Activated gamma-delta T cell (primary cell): ENCODE results near the gene ZSCAN1.
"Not testable (repeated sequence)": the region's sequence is repeated elsewhere in the genome, so short reads cannot be mapped to it uniquely, and the experiment has no call there.

Experiments used
- DNase-seq: peaks from one replicate; lab custom pipeline; 2025; lab: John Stamatoyannopoulos, UW
- total RNA-seq, 2 donors: gene quantifications; one replicate each; lab custom pipeline; 2026; lab: John Stamatoyannopoulos, UW

Gene ZSCAN1
- total RNA-seq = 0 to 0.04 reads per million in 2 donors

- no peak for DNase-seq
Observed at GRCh38 chr19:58033741-58034476, at the start of gene ZSCAN1. TSS of gene ZSCAN1 (plus strand) at chr19:58034025. CDS start at chr19:58037837, 3,812 bp downstream.

GRCh38 chr19:57992841-57993240, 41.0 kb upstream of the ZSCAN1 start:
- no peak for DNase-seq

- DNase-seq = no peak
Observed at GRCh38 chr19:58000677-58001076, 33.1 kb upstream of the ZSCAN1 start.

GRCh38 chr19:58001895-58002369, 31.9 kb upstream of the ZSCAN1 start:
- no peak for DNase-seq

GRCh38 chr19:58002384-58003173, 31.2 kb upstream of the ZSCAN1 start, which contains the start of gene ZNF606:
TSS of gene ZNF606 (minus strand) at chr19:58002820. CDS start at chr19:58001319, 1,501 bp downstream.
- DNase-seq = peak; percentile 77

GRCh38 chr19:58003174-58003828, 30.5 kb upstream of the ZSCAN1 start:
- DNase-seq = no peak

- no peak for DNase-seq
Observed at GRCh38 chr19:58007285-58007684, 26.5 kb upstream of the ZSCAN1 start.

GRCh38 chr19:58008877-58009276, 24.9 kb upstream of the ZSCAN1 start:
- DNase-seq = not testable (repeated sequence)

GRCh38 chr19:58009301-58009665, 24.5 kb upstream of the ZSCAN1 start:
- no peak for DNase-seq

- DNase-seq = peak; percentile 16
Observed at GRCh38 chr19:58009666-58010301, 24.0 kb upstream of the ZSCAN1 start.

- DNase-seq = no peak
Observed at GRCh38 chr19:58010507-58010906, 23.3 kb upstream of the ZSCAN1 start.

GRCh38 chr19:58014141-58014540, 19.7 kb upstream of the ZSCAN1 start:
- DNase-seq = no peak

GRCh38 chr19:58020129-58020528, 13.7 kb upstream of the ZSCAN1 start:
- DNase-seq = no peak

- no peak for DNase-seq
Observed at GRCh38 chr19:58021541-58022282, 12.1 kb upstream of the ZSCAN1 start.

- DNase-seq = no peak
Observed at GRCh38 chr19:58022283-58022660, 11.6 kb upstream of the ZSCAN1 start.

GRCh38 chr19:58024661-58025060, 9.2 kb upstream of the ZSCAN1 start:
- no peak for DNase-seq

GRCh38 chr19:58034477-58034793, 610 bp downstream of the ZSCAN1 start:
- no peak for DNase-seq

GRCh38 chr19:58035863-58036262, 2.0 kb downstream of the ZSCAN1 start:
- DNase-seq = no peak

- DNase-seq = no peak
Observed at GRCh38 chr19:58037927-58038687, 4.3 kb downstream of the ZSCAN1 start.

- DNase-seq = no peak
Observed at GRCh38 chr19:58038688-58039204, 4.9 kb downstream of the ZSCAN1 start.
